Measurements from ENCODE around the gene MFSD1. TPM values are rescaled to one million over a fixed set of nuclear protein-coding genes. Genes with fewer than 3 reads are reported as not detected.

Gene MFSD1
- total RNA-seq, 4 donors from 2014 or later: 86.6 to 136 (median 96.2) TPM

DNA sequence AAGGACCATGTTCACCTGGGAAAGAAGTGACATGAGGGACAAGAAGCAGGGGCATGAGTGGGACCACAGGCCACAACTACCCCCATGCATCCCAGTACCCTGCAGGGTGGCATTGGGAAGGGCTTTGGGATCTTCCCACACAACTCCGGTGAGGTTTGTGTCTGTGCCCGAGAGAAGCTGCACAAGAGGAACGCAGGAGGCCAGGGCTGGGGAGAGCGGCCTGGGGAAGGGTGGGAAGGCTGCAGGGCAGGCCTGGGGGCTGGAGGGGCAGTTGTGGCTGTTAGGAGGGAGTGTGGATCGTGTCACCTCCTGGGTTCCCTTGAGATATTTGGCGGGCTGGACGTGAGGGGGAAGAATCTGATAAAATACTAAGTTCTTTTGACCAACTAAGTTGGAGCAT, 25.3 kb upstream of the MFSD1 start:
- no peak overlapping the region for H3K4me3 ChIP-seq (replicated peaks in 1 of 3)
- TF ChIP-seq POLR2A (IDR thresholded peaks at IDR 0.05): no peak
- TF ChIP-seq, protein P1, sequence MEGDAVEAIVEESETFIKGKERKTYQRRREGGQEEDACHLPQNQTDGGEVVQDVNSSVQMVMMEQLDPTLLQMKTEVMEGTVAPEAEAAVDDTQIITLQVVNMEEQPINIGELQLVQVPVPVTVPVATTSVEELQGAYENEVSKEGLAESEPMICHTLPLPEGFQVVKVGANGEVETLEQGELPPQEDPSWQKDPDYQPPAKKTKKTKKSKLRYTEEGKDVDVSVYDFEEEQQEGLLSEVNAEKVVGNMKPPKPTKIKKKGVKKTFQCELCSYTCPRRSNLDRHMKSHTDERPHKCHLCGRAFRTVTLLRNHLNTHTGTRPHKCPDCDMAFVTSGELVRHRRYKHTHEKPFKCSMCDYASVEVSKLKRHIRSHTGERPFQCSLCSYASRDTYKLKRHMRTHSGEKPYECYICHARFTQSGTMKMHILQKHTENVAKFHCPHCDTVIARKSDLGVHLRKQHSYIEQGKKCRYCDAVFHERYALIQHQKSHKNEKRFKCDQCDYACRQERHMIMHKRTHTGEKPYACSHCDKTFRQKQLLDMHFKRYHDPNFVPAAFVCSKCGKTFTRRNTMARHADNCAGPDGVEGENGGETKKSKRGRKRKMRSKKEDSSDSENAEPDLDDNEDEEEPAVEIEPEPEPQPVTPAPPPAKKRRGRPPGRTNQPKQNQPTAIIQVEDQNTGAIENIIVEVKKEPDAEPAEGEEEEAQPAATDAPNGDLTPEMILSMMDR (IDR thresholded peaks at IDR 0.05): no peak
- DNase-seq: no peak
- no peaks in the 10 kb centered on the region for H3K27me3 ChIP-seq
- peaks cover 7 to 15% of the 10 kb centered on the region in 2 donors for H3K4me1 ChIP-seq
- no peaks in the 10 kb centered on the region for H3K9me3 ChIP-seq
- 90 to 95% methylated on average over 7 of the region's 7 CpGs for WGBS, 2 donors
- H3K27ac ChIP-seq: no peak overlapping the region
- H3K36me3 ChIP-seq: no peaks in the 10 kb centered on the region
- intact Hi-C loops (cut with DNase I): no loop called here

GRCh38 chr3:158777161-158777873, 24.5 kb upstream of the MFSD1 start:
- DNase-seq: no peak
- H3K4me1 ChIP-seq: peaks cover 7 to 15% of the 10 kb centered on the region in 2 donors
- WGBS, 2 donors: 84 to 87% methylated on average over 3 of the region's 3 CpGs
- no peak overlapping the region for H3K4me3 ChIP-seq (replicated peaks in 1 of 3)
- H3K9me3 ChIP-seq: no peaks in the 10 kb centered on the region
- no peaks in the 10 kb centered on the region for H3K36me3 ChIP-seq
- intact Hi-C loops (cut with DNase I): no loop called here
- H3K27me3 ChIP-seq: no peaks in the 10 kb centered on the region
- TF ChIP-seq, protein P1 (IDR thresholded peaks at IDR 0.05): no peak
- TF ChIP-seq POLR2A (IDR thresholded peaks at IDR 0.05): no peak
- H3K27ac ChIP-seq: no peak overlapping the region

- no peak overlapping the region for H3K4me3 ChIP-seq (replicated peaks in 1 of 3)
- no peaks in the 10 kb centered on the region for H3K9me3 ChIP-seq
- WGBS, 2 donors: 89 to 92% methylated on average over 1 of the region's 1 CpG
- H3K4me1 ChIP-seq: peaks cover 3 to 5% of the 10 kb centered on the region in 2 donors
- no peak for DNase-seq
- H3K36me3 ChIP-seq: no peaks in the 10 kb centered on the region
- TF ChIP-seq, protein P1 (IDR thresholded peaks at IDR 0.05): no peak
- TF ChIP-seq POLR2A (IDR thresholded peaks at IDR 0.05): no peak
- no peaks in the 10 kb centered on the region for H3K27me3 ChIP-seq
- intact Hi-C loops (cut with DNase I): no loop called here
- H3K27ac ChIP-seq: no peak overlapping the region
Observed at GRCh38 chr3:158780766-158781165, 21.1 kb upstream of the MFSD1 start.

- Histone ChIP-seq H3K4me1 (peaks cover 0 to 1% of the 10 kb centered on the region in 2 donors), H3K9me3 (no peaks in the 10 kb centered on the region), H3K27me3 (no peaks in the 10 kb centered on the region), H3K4me3 (replicated peaks in 1 of 3) (no peak overlapping the region), H3K27ac (no peak overlapping the region), H3K36me3 (no peaks in the 10 kb centered on the region)
- TF ChIP-seq, protein P1 (IDR thresholded peaks at IDR 0.05): no peak
- TF ChIP-seq POLR2A (IDR thresholded peaks at IDR 0.05): no peak
- no peak for DNase-seq
- 94% methylated on average over 2 of the region's 2 CpGs for WGBS, 2 donors
- intact Hi-C loops (cut with DNase I): no loop called here
Observed at GRCh38 chr3:158781191-158781590, 20.7 kb upstream of the MFSD1 start.

GRCh38 chr3:158781849-158782248, 20.0 kb upstream of the MFSD1 start:
- Histone ChIP-seq H3K9me3 (no peaks in the 10 kb centered on the region), H3K4me1 (no peaks in the 10 kb centered on the region), H3K4me3 (replicated peaks in 1 of 3) (no peak overlapping the region), H3K27me3 (no peaks in the 10 kb centered on the region), H3K36me3 (no peaks in the 10 kb centered on the region), H3K27ac (no peak overlapping the region)
- DNase-seq: no peak
- intact Hi-C loops (cut with DNase I): no loop called here
- 85 to 86% methylated on average over 1 of the region's 1 CpG for WGBS, 2 donors
- TF ChIP-seq POLR2A (IDR thresholded peaks at IDR 0.05): no peak
- TF ChIP-seq, protein P1 (IDR thresholded peaks at IDR 0.05): no peak

All from thyroid gland (tissue), 4 donors.